Measurements from ENCODE around the gene CEP152. TPM values are rescaled to one million over a fixed set of nuclear protein-coding genes. Genes with fewer than 3 reads are reported as not detected.

Gene CEP152
- total RNA-seq, 1 donor from 2014 or later, result 5.5 TPM

GRCh38 chr15:48777645-48778330 lies 33.1 kb downstream of the CEP152 start:
- DNase-seq (ENCODE audit: low spot score), result no peak

GRCh38 chr15:48775546-48775945 lies 35.3 kb downstream of the CEP152 start:
- no peak for DNase-seq (ENCODE audit: low spot score)

- DNase-seq (ENCODE audit: low spot score), result no peak
Measured at GRCh38 chr15:48774484-48774883, 36.4 kb downstream of the CEP152 start.

- peak; percentile 65 for DNase-seq (ENCODE audit: low spot score)
Measured at GRCh38 chr15:48766196-48766595, 44.7 kb downstream of the CEP152 start.

GRCh38 chr15:48765022-48765421 lies 45.8 kb downstream of the CEP152 start:
- no peak for DNase-seq (ENCODE audit: low spot score)

- DNase-seq (ENCODE audit: low spot score), result no peak
Measured at GRCh38 chr15:48761393-48762158, 49.3 kb downstream of the CEP152 start.

- DNase-seq (ENCODE audit: low spot score), result no peak
Measured at GRCh38 chr15:48759921-48760320, 50.9 kb downstream of the CEP152 start.

- DNase-seq (ENCODE audit: low spot score), result no peak
Measured at GRCh38 chr15:48757661-48758060, 53.2 kb downstream of the CEP152 start.

- DNase-seq (ENCODE audit: low spot score), result no peak
Measured at GRCh38 chr15:48754011-48754410, 56.9 kb downstream of the CEP152 start.

GRCh38 chr15:48751595-48751994 lies 59.3 kb downstream of the CEP152 start:
- no peak for DNase-seq (ENCODE audit: low spot score)

- DNase-seq (ENCODE audit: low spot score), result no peak
Measured at GRCh38 chr15:48748535-48748934, 62.3 kb downstream of the CEP152 start.

GRCh38 chr15:48733615-48734014 lies 77.3 kb downstream of the CEP152 start:
- DNase-seq (ENCODE audit: low spot score), result no peak

- no peak for DNase-seq (ENCODE audit: low spot score)
Measured at GRCh38 chr15:48730506-48730905, 80.4 kb downstream of the CEP152 start.

GRCh38 chr15:48723969-48724368 lies 86.9 kb downstream of the CEP152 start:
- DNase-seq (ENCODE audit: low spot score), result no peak

GRCh38 chr15:48722764-48723661 lies 87.9 kb downstream of the CEP152 start:
- no peak for DNase-seq (ENCODE audit: low spot score)

- DNase-seq (ENCODE audit: low spot score), result no peak
Measured at GRCh38 chr15:48721061-48721810, 89.6 kb downstream of the CEP152 start.

- no peak for DNase-seq (ENCODE audit: low spot score)
Measured at GRCh38 chr15:48720646-48721045, 90.2 kb downstream of the CEP152 start.

GRCh38 chr15:48719668-48720067 lies 91.2 kb downstream of the CEP152 start:
- no peak for DNase-seq (ENCODE audit: low spot score)

- DNase-seq (ENCODE audit: low spot score), result no peak
Measured at GRCh38 chr15:48718646-48719045, 92.2 kb downstream of the CEP152 start.

GRCh38 chr15:48717458-48717857 lies 93.4 kb downstream of the CEP152 start:
- no peak for DNase-seq (ENCODE audit: low spot score)

- DNase-seq (ENCODE audit: low spot score), result no peak
Measured at GRCh38 chr15:48712546-48712945, 98.3 kb downstream of the CEP152 start.

All from mucosa of gallbladder (tissue), 1 donor.